ENCODE results near the gene SCN4A. TPM values are rescaled to one million over a fixed set of nuclear protein-coding genes. Genes with fewer than 3 reads are reported as not detected.

Gene SCN4A
- total RNA-seq, 3 donors from 2014 or later (not counting 1 experiment from before 2014, with no cell fraction given), result 0.10 to 0.14 (median 0.14) TPM

GRCh38 chr17:63961355-63962212, 11.1 kb downstream of the SCN4A start:
- intact Hi-C loops (cut with micrococcal nuclease), result no loop called here
- no peak overlapping the region for H3K27ac ChIP-seq (ENCODE audit: low read length)
- no peak for TF ChIP-seq CTCF (IDR thresholded peaks at IDR 0.05)
- Mint-ChIP-seq H3K4me3 (peak overlapping the region; percentile 49), H3K27ac (peak overlapping the region; percentile 56 to 77), H3K4me1 (peaks cover 7 to 21% of the 10 kb centered on the region in 2 donors), H3K9me3 (no peaks in the 10 kb centered on the region), H3K27me3 (ENCODE audit: low read depth in 2 of 2) (no peaks in the 10 kb centered on the region), H3K36me3 (no peaks in the 10 kb centered on the region)
- peak in 1 of 2 donors; percentile 54 for DNase-seq
- 38% methylated on average over 37 of the region's 37 CpGs for WGBS (ENCODE audit: insufficient coverage)
- H3K4me1 ChIP-seq (ENCODE audit: control insufficient read depth, insufficient read depth, low read length), result peaks cover 17% of the 10 kb centered on the region
- no peaks in the 10 kb centered on the region for H3K9me3 ChIP-seq (ENCODE audit: control insufficient read depth, insufficient read depth, low read length)
- no peak overlapping the region for H3K4me3 ChIP-seq (ENCODE audit: low read length)
- no peaks in the 10 kb centered on the region for H3K36me3 ChIP-seq (ENCODE audit: control insufficient read depth, insufficient read depth, low read length)
- peak; percentile 77 to 82 (median 79) for ATAC-seq
- H3K27me3 ChIP-seq (ENCODE audit: control insufficient read depth, insufficient read depth, low read length), result no peaks in the 10 kb centered on the region

GRCh38 chr17:63960430-63960829, 12.3 kb downstream of the SCN4A start:
- Mint-ChIP-seq H3K4me1 (peaks cover 4 to 25% of the 10 kb centered on the region in 2 donors), H3K27me3 (ENCODE audit: low read depth in 2 of 2) (no peaks in the 10 kb centered on the region), H3K36me3 (no peaks in the 10 kb centered on the region), H3K27ac (no peak overlapping the region), H3K9me3 (no peaks in the 10 kb centered on the region), H3K4me3 (no peak overlapping the region)
- WGBS (ENCODE audit: insufficient coverage), result 95% methylated on average over 7 of the region's 7 CpGs
- Histone ChIP-seq H3K9me3 (ENCODE audit: control insufficient read depth, insufficient read depth, low read length) (no peaks in the 10 kb centered on the region), H3K4me1 (ENCODE audit: control insufficient read depth, insufficient read depth, low read length) (peaks cover 10% of the 10 kb centered on the region), H3K27me3 (ENCODE audit: control insufficient read depth, insufficient read depth, low read length) (no peaks in the 10 kb centered on the region), H3K4me3 (ENCODE audit: low read length) (no peak overlapping the region), H3K27ac (ENCODE audit: low read length) (no peak overlapping the region), H3K36me3 (ENCODE audit: control insufficient read depth, insufficient read depth, low read length) (no peaks in the 10 kb centered on the region)
- intact Hi-C loops (cut with micrococcal nuclease), result no loop called here
- no peak for TF ChIP-seq CTCF (IDR thresholded peaks at IDR 0.05)
- ATAC-seq (no peak), DNase-seq (no peak)

- intact Hi-C loops (cut with micrococcal nuclease), result no loop called here
- 95% methylated on average over 9 of the region's 9 CpGs for WGBS (ENCODE audit: insufficient coverage)
- no peak for ATAC-seq
Observed at GRCh38 chr17:63960006-63960405, 12.7 kb downstream of the SCN4A start.

More at GRCh38 chr17:63960006-63960405, 12.7 kb downstream of the SCN4A start:
- no peaks in the 10 kb centered on the region for H3K36me3 Mint-ChIP-seq
- no peak overlapping the region for H3K4me3 Mint-ChIP-seq
- no peak for DNase-seq
- peaks cover 5 to 27% of the 10 kb centered on the region in 2 donors for H3K4me1 Mint-ChIP-seq
- no peaks in the 10 kb centered on the region for H3K27me3 Mint-ChIP-seq (ENCODE audit: low read depth in 2 of 2)
- H3K9me3 Mint-ChIP-seq, result no peaks in the 10 kb centered on the region
- peaks cover 14% of the 10 kb centered on the region for H3K4me1 ChIP-seq (ENCODE audit: control insufficient read depth, insufficient read depth, low read length)
- H3K4me3 ChIP-seq (ENCODE audit: low read length), result no peak overlapping the region
- no peaks in the 10 kb centered on the region for H3K27me3 ChIP-seq (ENCODE audit: control insufficient read depth, insufficient read depth, low read length)
- no peak for TF ChIP-seq CTCF (IDR thresholded peaks at IDR 0.05)
- H3K27ac Mint-ChIP-seq, result no peak overlapping the region
- H3K27ac ChIP-seq (ENCODE audit: low read length), result no peak overlapping the region
- H3K9me3 ChIP-seq (ENCODE audit: control insufficient read depth, insufficient read depth, low read length), result no peaks in the 10 kb centered on the region
- no peaks in the 10 kb centered on the region for H3K36me3 ChIP-seq (ENCODE audit: control insufficient read depth, insufficient read depth, low read length)
